SK-N-SH (cell line): ENCODE data around the gene LCA5. TPM values are rescaled to one million over a fixed set of nuclear protein-coding genes. Genes with fewer than 3 reads are reported as not detected.

Experiments
- CTCF ChIA-PET: fragments of 300-600, 350-600 bp; formaldehyde crosslinking; extraction: SDS; loops from one replicate; lab custom pipeline; 2021; lab: Yijun Ruan, JAX
- POLR2A ChIA-PET: fragments of 350-600 bp; sonication (Branson Sonifier 250); formaldehyde crosslinking; extraction: SDS; loops from one replicate; lab custom pipeline; 2020; ENCODE audit warnings: antibody characterized with exemption, inconsistent platforms; lab: Yijun Ruan, JAX
- DNase-seq: peaks from one replicate; pipeline ENCODE4 v3.0.0; 2012
- H2AFZ ChIP-seq: fragments of 200-600 bp; sonication (generic); 2 replicates; pipeline ENCODE4 v1.8.1; 2016; ENCODE audit warnings: antibody characterized with exemption, mild to moderate bottlenecking, low read depth
- H3F3A ChIP-seq: fragments of 200-600 bp; sonication (generic); replicated peaks from 2 replicates; pipeline ENCODE3; 2016; ENCODE audit warnings: antibody characterized with exemption, mild to moderate bottlenecking; ENCODE audit not compliant: insufficient read depth
- H3K27ac ChIP-seq, 2 experiments: fragments of 200-500 bp in 1 of 2; fragments of 200-600 bp in 1 of 2; sonication (Bioruptor generic) in 1 of 2; sonication (generic), shearing (Covaris generic) in 1 of 2; 2 replicates each; pipeline versions ENCODE4 v1.5.1 to v1.6.1; 2014 to 2016; ENCODE audit warnings: low read depth in 2 of 2, inconsistent platforms in 1 of 2, low read length in 1 of 2, mild to moderate bottlenecking in 1 of 2, mixed read lengths in 1 of 2
- H3K27me3 ChIP-seq: fragments of 200-600 bp; sonication (generic), shearing (Covaris generic); 2 replicates; pipeline ENCODE4 v1.6.1; 2016; ENCODE audit warnings: mixed run types; ENCODE audit not compliant: insufficient read depth
- H3K36me3 ChIP-seq, 2 experiments: fragments of 200-500 bp in 1 of 2; fragments of 200-600 bp in 1 of 2; sonication (Bioruptor generic) in 1 of 2; sonication (generic) in 1 of 2; replicated peaks in 1 of 2; 2 replicates each; pipeline versions ENCODE3 to v1.5.1; 2014 to 2016; ENCODE audit warnings: low read length in 1 of 2, mild to moderate bottlenecking in 1 of 2; ENCODE audit not compliant: insufficient read depth in 2 of 2, control insufficient read depth in 1 of 2
- H3K4me1 ChIP-seq, 2 experiments: fragments of 200-500 bp in 1 of 2; fragments of 200-600 bp in 1 of 2; sonication (Bioruptor generic) in 1 of 2; sonication (generic), shearing (Covaris generic) in 1 of 2; 2 replicates each; pipeline versions ENCODE4 v1.5.1 to v1.6.1; 2014 to 2016; ENCODE audit warnings: low read depth in 1 of 2, low read length in 1 of 2, mixed run types in 1 of 2; ENCODE audit not compliant: insufficient read depth in 2 of 2, control insufficient read depth in 1 of 2
- H3K4me2 ChIP-seq: fragments of 200-600 bp; sonication (generic), shearing (Covaris generic); 2 replicates; pipeline ENCODE4 v1.6.1; 2017; ENCODE audit warnings: mixed run types
- H3K4me3 ChIP-seq, 2 experiments: fragments of 200-500 bp in 1 of 2; fragments of 200-600 bp in 1 of 2; sonication (Bioruptor generic) in 1 of 2; sonication (generic), shearing (Covaris generic) in 1 of 2; 2 replicates each; pipeline versions ENCODE4 v1.5.1 to v1.8.1; 2014 to 2016; ENCODE audit warnings: low read depth in 2 of 2, inconsistent platforms in 1 of 2, low read length in 1 of 2, mild to moderate bottlenecking in 1 of 2, mixed read lengths in 1 of 2, moderate library complexity in 1 of 2
- H3K79me2 ChIP-seq: fragments of 200-600 bp; sonication (generic); 2 replicates; pipeline ENCODE4 v1.8.1; 2017; ENCODE audit warnings: mild to moderate bottlenecking; ENCODE audit not compliant: insufficient read depth
- H3K9ac ChIP-seq: fragments of 200-600 bp; sonication (generic); 2 replicates; pipeline ENCODE4 v1.6.1; 2017; ENCODE audit warnings: mixed run types
- H3K9me2 ChIP-seq: fragments of 200-600 bp; sonication (generic); 2 replicates; pipeline ENCODE4 v1.6.1; 2017; ENCODE audit warnings: mixed run types
- H3K9me3 ChIP-seq: fragments of 200-600 bp; sonication (generic); 2 replicates; pipeline ENCODE4 v1.6.1; 2017; ENCODE audit warnings: mixed run types, mild to moderate bottlenecking, moderate library complexity
- H4K20me1 ChIP-seq: fragments of 200-600 bp; sonication (generic); 2 replicates; pipeline ENCODE4 v1.6.1; 2017; ENCODE audit warnings: mild to moderate bottlenecking, mixed run types; ENCODE audit not compliant: insufficient read depth
- CTCF ChIP-seq: fragments of 200-600 bp; sonication (generic); IDR thresholded peaks from 2 replicates; pipeline ENCODE4 v1.6.1; 2017; ENCODE audit warnings: antibody characterized with exemption, mild to moderate bottlenecking, moderate library complexity
- ELF1 ChIP-seq: IDR thresholded peaks from 2 replicates; pipeline ENCODE4 v1.4.0; 2012
- EP300 ChIP-seq, 2 experiments: IDR thresholded peaks; 2 replicates each; pipeline versions ENCODE4 v1.4.0 to v1.6.1; 2012; ENCODE audit warnings: borderline replicate concordance in 1 of 2, low read depth in 1 of 2, low read length in 1 of 2
- FOXJ3 ChIP-seq: sonication (generic); formaldehyde crosslinking; IDR thresholded peaks from 2 replicates; pipeline ENCODE4 v1.5.1; 2020; ENCODE audit warnings: mild to moderate bottlenecking, missing genetic modification reagents
- FOXM1 ChIP-seq: IDR thresholded peaks from 2 replicates; pipeline ENCODE4 v1.4.0; 2012; ENCODE audit warnings: low read depth, mild to moderate bottlenecking
- JUND ChIP-seq: IDR thresholded peaks from 2 replicates; pipeline ENCODE4 v1.4.0; 2012
- MAX ChIP-seq: IDR thresholded peaks from 2 replicates; pipeline ENCODE4 v1.4.0; 2012; ENCODE audit warnings: low read depth
- MEF2A ChIP-seq: IDR thresholded peaks from 2 replicates; pipeline ENCODE4 v1.4.0; 2012; ENCODE audit warnings: low read depth, borderline replicate concordance
- MXI1 ChIP-seq: IDR thresholded peaks from 2 replicates; pipeline ENCODE4 v1.6.1; 2012; ENCODE audit warnings: mild to moderate bottlenecking, low read depth, low read length, improper control_type of control experiment
- NRF1 ChIP-seq: IDR thresholded peaks from 2 replicates; pipeline ENCODE4 v1.6.1; 2012; ENCODE audit warnings: low read depth, mild to moderate bottlenecking, low read length
- POLR2AphosphoS5 ChIP-seq: IDR thresholded peaks from 2 replicates; pipeline ENCODE4 v1.6.1; 2012; ENCODE audit warnings: low read depth, low read length
- RAD21 ChIP-seq: IDR thresholded peaks from 2 replicates; pipeline ENCODE4 v1.6.1; 2012; ENCODE audit warnings: mild to moderate bottlenecking, low read length
- RCOR1 ChIP-seq: fragments of 150-350 bp; IDR thresholded peaks from 2 replicates; pipeline ENCODE4 v1.6.1; 2017; ENCODE audit warnings: antibody characterized with exemption, low read length
- RFX5 ChIP-seq: IDR thresholded peaks from 2 replicates; pipeline ENCODE4 v1.6.1; 2012; ENCODE audit warnings: mild to moderate bottlenecking, improper control_type of control experiment, low read length
- SIN3A ChIP-seq: IDR thresholded peaks from 2 replicates; pipeline ENCODE4 v1.6.1; 2012; ENCODE audit warnings: low read depth, mild to moderate bottlenecking, low read length, moderate library complexity, borderline replicate concordance
- SMC3 ChIP-seq: IDR thresholded peaks from 2 replicates; pipeline ENCODE4 v1.6.1; 2012; ENCODE audit warnings: low read depth, low read length, improper control_type of control experiment
- TAF1 ChIP-seq: IDR thresholded peaks from 2 replicates; pipeline ENCODE4 v1.6.1; 2012; ENCODE audit warnings: low read depth, mild to moderate bottlenecking, low read length, moderate library complexity, borderline replicate concordance
- TCF12 ChIP-seq: IDR thresholded peaks from 2 replicates; pipeline ENCODE4 v1.4.0; 2012
- TEAD4 ChIP-seq: IDR thresholded peaks from 2 replicates; pipeline ENCODE4 v1.4.0; 2012; ENCODE audit warnings: mild to moderate bottlenecking, borderline replicate concordance; ENCODE audit not compliant: insufficient read depth
- YY1 ChIP-seq: IDR thresholded peaks from 2 replicates; pipeline ENCODE4 v1.4.0; 2012; ENCODE audit warnings: low read depth, mild to moderate bottlenecking
- ZBTB33 ChIP-seq: IDR thresholded peaks from 2 replicates; pipeline ENCODE4 v1.4.0; 2012; ENCODE audit warnings: low read depth, borderline replicate concordance
- whole genome bisulfite sequencing: methylation state at CpG from one replicate; pipeline ENCODE4 v1.1.6; 2017; ENCODE audit warnings: low lambda C conversion rate; 5-methylcytosine and 5-hydroxymethylcytosine counted together
- polyA plus RNA-seq, 3 experiments: library from polyadenylated mRNA; depleted of rRNA; stranded (reverse); fragments of >200 nt; gene quantifications; 2 replicates each; pipeline ENCODE4 v1.2.3, GENCODE V29; 2012

The LCA5 gene
- polyA plus RNA-seq, 1 of the 3 experiments (the other 2 are of a cell fraction), result 0.61 TPM

GRCh38 chr6:79436241-79436640 is 101.0 kb downstream of the LCA5 start:
- H3F3A ChIP-seq, result no peaks in the 10 kb centered on the region
- no peak overlapping the region for H3K4me3 ChIP-seq
- H3K9me3 ChIP-seq, result no peaks in the 10 kb centered on the region
- POLR2A ChIA-PET, result no interaction called here
- H2AFZ ChIP-seq, result no peak overlapping the region
- DNase-seq, result no peak
- H3K9ac ChIP-seq, result no peak overlapping the region
- H3K36me3 ChIP-seq, result no peaks in the 10 kb centered on the region
- no peak for TF ChIP-seq RAD21
- no peak for TF ChIP-seq NRF1
- no peak for TF ChIP-seq MEF2A
- TF ChIP-seq RFX5, result no peak
- no peak for TF ChIP-seq EP300 (IDR thresholded peaks at IDR 0.05; ENCODE audit: borderline replicate concordance in 1 of 2, low read depth in 1 of 2, low read length in 1 of 2)
- TF ChIP-seq TCF12, result no peak
- no peak for TF ChIP-seq TAF1
- no peak for TF ChIP-seq FOXM1
- no peak for TF ChIP-seq FOXJ3 (CRISPR knock-in tag)
- TF ChIP-seq SMC3, result no peak
- TF ChIP-seq TEAD4, result no peak
- no peak for TF ChIP-seq YY1
- no peak for TF ChIP-seq RCOR1
- no peak for TF ChIP-seq SIN3A
- TF ChIP-seq MXI1, result no peak
- no peak for TF ChIP-seq ELF1
- no peak for TF ChIP-seq CTCF
- no peak overlapping the region for H3K27ac ChIP-seq
- H3K9me2 ChIP-seq, result no peaks in the 10 kb centered on the region
- peaks cover 0 to 6% of the 10 kb centered on the region in 2 experiments; a peak in 2 of 4 replicates for H3K4me1 ChIP-seq
- no peaks in the 10 kb centered on the region for H3K27me3 ChIP-seq
- H3K4me2 ChIP-seq, result no peak overlapping the region
- WGBS, result 74% methylated on average over 2 of the region's 2 CpGs
- no peaks in the 10 kb centered on the region for H4K20me1 ChIP-seq
- CTCF ChIA-PET, result no interaction called here
- H3K79me2 ChIP-seq, result no peaks in the 10 kb centered on the region

- no peaks in the 10 kb centered on the region for H3K27me3 ChIP-seq
- H3K4me1 ChIP-seq, result peaks cover 0 to 6% of the 10 kb centered on the region in 2 experiments; a peak in 2 of 4 replicates
- H3F3A ChIP-seq, result no peaks in the 10 kb centered on the region
- no peak overlapping the region for H3K4me3 ChIP-seq
- no peak overlapping the region for H3K27ac ChIP-seq
- H2AFZ ChIP-seq, result no peak overlapping the region
- no peaks in the 10 kb centered on the region for H4K20me1 ChIP-seq
- H3K4me2 ChIP-seq, result no peak overlapping the region
- no peaks in the 10 kb centered on the region for H3K36me3 ChIP-seq
- POLR2A ChIA-PET, result no interaction called here
- DNase-seq, result no peak
- CTCF ChIA-PET, result no interaction called here
- H3K9me2 ChIP-seq, result no peaks in the 10 kb centered on the region
- no peaks in the 10 kb centered on the region for H3K9me3 ChIP-seq
- H3K79me2 ChIP-seq, result no peaks in the 10 kb centered on the region
- no peak for TF ChIP-seq NRF1
- no peak for TF ChIP-seq MAX
- no peak for TF ChIP-seq MXI1
- no peak for TF ChIP-seq JUND
- TF ChIP-seq TAF1, result no peak
- no peak for TF ChIP-seq POLR2AphosphoS5
- no peak for TF ChIP-seq ZBTB33
- no peak overlapping the region for H3K9ac ChIP-seq
Observed at GRCh38 chr6:79435746-79436145, 101.5 kb downstream of the LCA5 start.
